AG09309 (cell line): ENCODE measurements around the gene SLC2A4.

Source experiments
- DNase-seq: peaks from one replicate; pipeline ENCODE4 v3.0.0-alpha.2; 2010; ENCODE audit warnings: low read depth
- H3K4me3 ChIP-seq: 2 replicates; pipeline ENCODE4 v1.5.1; 2011; ENCODE audit warnings: mild to moderate bottlenecking, low read depth, low read length, moderate library complexity; ENCODE audit not compliant: control insufficient read depth
- CTCF ChIP-seq: IDR thresholded peaks from 2 replicates; pipeline ENCODE4 v1.5.1; 2011; ENCODE audit warnings: mild to moderate bottlenecking, low read depth, low read length, inconsistent platforms; ENCODE audit not compliant: insufficient read depth, control insufficient read depth; ENCODE audit errors: missing control alignments

The SLC2A4 gene

GRCh38 chr17:7285679-7286078 is 4.2 kb downstream of the SLC2A4 start:
- H3K4me3 ChIP-seq: no peak overlapping the region
- TF ChIP-seq CTCF: no peak
- no peak for DNase-seq

- no peak overlapping the region for H3K4me3 ChIP-seq
- TF ChIP-seq CTCF: no peak
- no peak for DNase-seq
Observed at GRCh38 chr17:7289256-7290032, 7.9 kb downstream of the SLC2A4 start.

GRCh38 chr17:7290166-7290565 is 8.6 kb downstream of the SLC2A4 start:
- no peak for DNase-seq
- TF ChIP-seq CTCF: no peak
- H3K4me3 ChIP-seq: no peak overlapping the region

- no peak for TF ChIP-seq CTCF
- no peak overlapping the region for H3K4me3 ChIP-seq
Observed at GRCh38 chr17:7290685-7291084, 9.2 kb downstream of the SLC2A4 start.

GRCh38 chr17:7292194-7292593 is 10.7 kb downstream of the SLC2A4 start:
- H3K4me3 ChIP-seq: no peak overlapping the region
- TF ChIP-seq CTCF: no peak
- no peak for DNase-seq

More at GRCh38 chr17:7290685-7291084, 9.2 kb downstream of the SLC2A4 start:
- DNase-seq: no peak

- TF ChIP-seq CTCF: no peak
- DNase-seq: no peak
- no peak overlapping the region for H3K4me3 ChIP-seq
Observed at GRCh38 chr17:7292729-7293128, 11.2 kb downstream of the SLC2A4 start.
